ENCODE results near the gene PSMB2.

The PSMB2 gene

DNA sequence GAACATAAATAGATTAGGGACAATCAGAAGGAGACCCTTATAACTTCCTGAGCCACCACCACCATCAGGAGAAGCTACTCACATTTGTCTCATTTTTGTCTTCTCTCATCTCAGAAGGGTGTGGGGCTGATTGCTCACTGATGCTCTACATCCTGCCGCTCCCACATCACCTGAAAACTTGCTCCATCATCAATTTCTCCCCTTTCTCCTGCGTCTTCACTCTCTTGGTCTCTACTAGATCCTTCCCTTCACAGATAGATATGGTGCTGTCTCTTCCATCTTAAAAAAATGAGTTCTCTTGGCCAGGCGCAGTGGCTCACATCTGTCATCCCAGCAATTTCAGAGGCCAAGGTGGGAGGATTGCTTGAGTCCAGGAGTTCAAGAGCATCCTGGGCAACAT lies 38.9 kb upstream of the PSMB2 start:
- H3K4me2 ChIP-seq (ENCODE audit: low read length): no peak overlapping the region
- H3K27ac ChIP-seq: no peak overlapping the region
- no peak overlapping the region for H2AFZ ChIP-seq
- H3K9me3 ChIP-seq (ENCODE audit: control insufficient read depth, low read length): no peaks in the 10 kb centered on the region
- TF ChIP-seq, protein P1, sequence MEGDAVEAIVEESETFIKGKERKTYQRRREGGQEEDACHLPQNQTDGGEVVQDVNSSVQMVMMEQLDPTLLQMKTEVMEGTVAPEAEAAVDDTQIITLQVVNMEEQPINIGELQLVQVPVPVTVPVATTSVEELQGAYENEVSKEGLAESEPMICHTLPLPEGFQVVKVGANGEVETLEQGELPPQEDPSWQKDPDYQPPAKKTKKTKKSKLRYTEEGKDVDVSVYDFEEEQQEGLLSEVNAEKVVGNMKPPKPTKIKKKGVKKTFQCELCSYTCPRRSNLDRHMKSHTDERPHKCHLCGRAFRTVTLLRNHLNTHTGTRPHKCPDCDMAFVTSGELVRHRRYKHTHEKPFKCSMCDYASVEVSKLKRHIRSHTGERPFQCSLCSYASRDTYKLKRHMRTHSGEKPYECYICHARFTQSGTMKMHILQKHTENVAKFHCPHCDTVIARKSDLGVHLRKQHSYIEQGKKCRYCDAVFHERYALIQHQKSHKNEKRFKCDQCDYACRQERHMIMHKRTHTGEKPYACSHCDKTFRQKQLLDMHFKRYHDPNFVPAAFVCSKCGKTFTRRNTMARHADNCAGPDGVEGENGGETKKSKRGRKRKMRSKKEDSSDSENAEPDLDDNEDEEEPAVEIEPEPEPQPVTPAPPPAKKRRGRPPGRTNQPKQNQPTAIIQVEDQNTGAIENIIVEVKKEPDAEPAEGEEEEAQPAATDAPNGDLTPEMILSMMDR (IDR thresholded peaks at IDR 0.05): no peak
- H3K79me2 ChIP-seq: no peaks in the 10 kb centered on the region
- H3K36me3 ChIP-seq (ENCODE audit: control insufficient read depth, insufficient read depth, low read length): no peaks in the 10 kb centered on the region
- no peaks in the 10 kb centered on the region for H3K27me3 ChIP-seq (ENCODE audit: control insufficient read depth, insufficient read depth, low read length)
- H3K4me1 ChIP-seq: no peaks in the 10 kb centered on the region
- no peak overlapping the region for H3K9ac ChIP-seq
- no peak overlapping the region for H3K4me3 ChIP-seq (ENCODE audit: low read depth, low read length)

DNA sequence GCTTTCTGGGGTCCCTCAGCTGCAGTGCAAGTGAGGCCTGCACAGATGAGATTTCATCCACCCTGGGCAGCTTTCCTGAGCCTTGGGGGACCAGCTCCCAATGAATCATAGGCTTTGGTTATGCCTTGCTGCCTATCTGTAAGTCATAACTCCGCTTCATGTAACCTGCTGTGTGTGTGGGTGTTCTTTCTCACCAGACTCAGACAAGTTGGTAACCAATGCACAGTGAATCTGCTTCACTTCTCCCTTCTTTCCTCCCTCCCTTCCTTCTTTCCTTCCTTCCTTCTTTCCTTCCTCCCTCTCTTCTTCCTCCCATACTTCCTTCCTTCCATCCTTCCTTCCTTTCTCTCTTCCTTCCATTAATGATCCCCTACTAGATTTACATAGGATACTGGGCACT lies 34.4 kb upstream of the PSMB2 start:
- Histone ChIP-seq H3K27me3 (ENCODE audit: control insufficient read depth, insufficient read depth, low read length) (no peaks in the 10 kb centered on the region), H3K9me3 (ENCODE audit: control insufficient read depth, low read length) (no peaks in the 10 kb centered on the region), H3K79me2 (no peaks in the 10 kb centered on the region), H3K4me2 (ENCODE audit: low read length) (no peak overlapping the region), H2AFZ (no peak overlapping the region), H3K9ac (no peak overlapping the region), H3K4me3 (ENCODE audit: low read depth, low read length) (no peak overlapping the region), H3K4me1 (no peaks in the 10 kb centered on the region), H3K27ac (no peak overlapping the region), H3K36me3 (ENCODE audit: control insufficient read depth, insufficient read depth, low read length) (no peaks in the 10 kb centered on the region)
- TF ChIP-seq, protein P1 (IDR thresholded peaks at IDR 0.05): no peak

DNA sequence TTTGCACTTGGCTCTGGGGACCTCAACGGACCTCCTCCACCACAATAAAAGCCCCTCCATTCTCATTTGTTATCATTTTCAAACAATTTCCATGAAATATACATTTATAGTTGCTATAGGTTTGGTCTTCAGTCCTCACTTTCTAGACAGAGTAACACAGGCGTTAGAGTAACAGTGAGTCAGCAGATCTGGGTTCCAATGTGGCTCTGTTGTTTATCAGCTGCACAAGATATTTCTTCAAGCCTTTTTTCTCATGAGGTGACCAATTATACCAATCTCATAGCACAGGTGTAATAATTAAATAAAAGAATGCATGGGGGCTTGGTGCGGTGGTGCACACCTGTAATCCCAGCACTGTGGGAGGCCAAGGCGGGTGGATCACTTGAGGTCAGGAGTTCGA lies 32.8 kb upstream of the PSMB2 start:
- no peaks in the 10 kb centered on the region for H3K79me2 ChIP-seq
- no peak overlapping the region for H2AFZ ChIP-seq
- H3K27ac ChIP-seq: no peak overlapping the region

DNA sequence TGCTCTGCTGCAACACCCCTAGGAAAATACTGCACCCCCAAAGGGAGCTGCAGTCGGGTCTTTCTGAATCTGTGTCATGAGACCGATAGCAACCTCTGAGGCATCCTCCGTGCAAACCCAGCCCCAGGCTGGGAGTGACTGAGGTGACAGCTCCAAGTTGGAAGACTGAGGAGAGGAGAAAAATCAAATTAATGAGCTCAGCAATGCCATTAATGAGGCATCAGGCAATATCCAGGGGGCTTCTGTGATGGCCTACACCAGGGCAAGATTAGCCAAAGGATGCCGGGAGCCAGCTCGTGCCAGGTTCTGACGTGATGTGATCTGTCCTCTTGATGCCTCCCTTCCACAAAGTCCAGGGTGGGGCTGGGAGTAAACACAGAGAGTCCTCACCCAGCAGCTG lies 30.8 kb upstream of the PSMB2 start:
- H3K27ac ChIP-seq: no peak overlapping the region
- no peaks in the 10 kb centered on the region for H3K9me3 ChIP-seq (ENCODE audit: control insufficient read depth, low read length)
- no peak overlapping the region for H2AFZ ChIP-seq
- H3K36me3 ChIP-seq (ENCODE audit: control insufficient read depth, insufficient read depth, low read length): no peaks in the 10 kb centered on the region
- TF ChIP-seq, protein P1 (IDR thresholded peaks at IDR 0.05): no peak
- H3K79me2 ChIP-seq: no peaks in the 10 kb centered on the region
- no peaks in the 10 kb centered on the region for H3K27me3 ChIP-seq (ENCODE audit: control insufficient read depth, insufficient read depth, low read length)
- H3K4me2 ChIP-seq (ENCODE audit: low read length): no peak overlapping the region
- no peak overlapping the region for H3K9ac ChIP-seq
- H3K4me3 ChIP-seq (ENCODE audit: low read depth, low read length): no peak overlapping the region
- H3K4me1 ChIP-seq: no peaks in the 10 kb centered on the region

More for the DNA sequence above, 32.8 kb upstream of the PSMB2 start:
- TF ChIP-seq, protein P1 (IDR thresholded peaks at IDR 0.05): no peak
- no peak overlapping the region for H3K4me3 ChIP-seq (ENCODE audit: low read depth, low read length)
- no peaks in the 10 kb centered on the region for H3K4me1 ChIP-seq
- no peaks in the 10 kb centered on the region for H3K36me3 ChIP-seq (ENCODE audit: control insufficient read depth, insufficient read depth, low read length)
- no peaks in the 10 kb centered on the region for H3K27me3 ChIP-seq (ENCODE audit: control insufficient read depth, insufficient read depth, low read length)
- no peaks in the 10 kb centered on the region for H3K9me3 ChIP-seq (ENCODE audit: control insufficient read depth, low read length)
- no peak overlapping the region for H3K9ac ChIP-seq
- H3K4me2 ChIP-seq (ENCODE audit: low read length): no peak overlapping the region

DNA sequence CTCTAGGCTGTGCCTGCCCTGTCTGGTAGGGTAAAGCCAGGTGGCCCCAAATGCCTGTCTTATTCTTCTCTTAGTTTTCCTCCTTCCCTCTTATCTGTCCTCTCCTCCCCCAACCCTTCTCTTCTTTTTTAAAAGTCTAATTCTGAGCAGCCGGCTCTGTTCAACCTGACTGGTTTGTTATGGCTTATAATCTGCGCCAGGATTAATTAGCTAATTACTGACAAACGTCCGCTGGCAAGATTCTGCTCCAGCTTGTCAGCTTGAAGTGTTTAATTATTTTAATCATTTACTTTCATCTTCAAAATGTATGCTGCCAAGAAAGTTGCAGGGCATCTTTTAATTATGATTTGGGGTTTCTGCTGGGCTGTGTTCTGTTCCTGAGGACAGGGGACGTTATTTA lies 27.2 kb upstream of the PSMB2 start:
- Histone ChIP-seq H3K79me2 (no peaks in the 10 kb centered on the region), H2AFZ (no peak overlapping the region), H3K9me3 (ENCODE audit: control insufficient read depth, low read length) (no peaks in the 10 kb centered on the region), H3K36me3 (ENCODE audit: control insufficient read depth, insufficient read depth, low read length) (no peaks in the 10 kb centered on the region), H3K27me3 (ENCODE audit: control insufficient read depth, insufficient read depth, low read length) (no peaks in the 10 kb centered on the region), H3K4me2 (ENCODE audit: low read length) (no peak overlapping the region), H3K4me3 (ENCODE audit: low read depth, low read length) (no peak overlapping the region), H3K27ac (no peak overlapping the region), H3K4me1 (no peaks in the 10 kb centered on the region), H3K9ac (no peak overlapping the region)
- TF ChIP-seq, protein P1 (IDR thresholded peaks at IDR 0.05): no peak
